Caco-2 (cell line): Measurements from ENCODE around the gene MAMDC2. TPM values are rescaled to one million over a fixed set of nuclear protein-coding genes. Genes with fewer than 3 reads are reported as not detected.

Experiments
- BruUV-seq: library from RNA; stranded (reverse); fragments of 400-500 nt; replicated peaks from 2 replicates; lab custom pipeline; 2021; lab: Mats Ljungman, UMichigan
- CTCF ChIA-PET: fragments of 300-600 bp; sonication (Branson Sonifier 250); formaldehyde crosslinking; loops from one replicate; lab custom pipeline; 2022; ENCODE audit warnings: antibody characterized with exemption; lab: Charles Lee
- POLR2A ChIA-PET: fragments of 300-600 bp; sonication (Branson Sonifier 250); formaldehyde crosslinking; loops from one replicate; lab custom pipeline; 2022; ENCODE audit warnings: antibody characterized with exemption; lab: Charles Lee
- DNase-seq, 2 experiments: peaks; one replicate each; pipeline versions ENCODE4 v3.0.0 to v3.0.0-alpha.2; 2020 to 2022
- H3K27me3 ChIP-seq: replicated peaks from 2 replicates; pipeline ENCODE4 v1.6.0; 2011; ENCODE audit warnings: low read length; ENCODE audit not compliant: control insufficient read depth, insufficient read depth
- H3K36me3 ChIP-seq: 2 replicates; pipeline ENCODE4 v1.5.1; 2011; ENCODE audit warnings: low read length; ENCODE audit not compliant: control insufficient read depth, insufficient read depth
- H3K4me1 ChIP-seq: fragments of 250-450 bp; sonication (Bioruptor Pico); 2 replicates; pipeline ENCODE4 v1.5.1; 2020; ENCODE audit warnings: mild to moderate bottlenecking
- H3K4me3 ChIP-seq: 2 replicates; pipeline ENCODE4 v1.5.1; 2011; ENCODE audit warnings: low read depth, mild to moderate bottlenecking, control low read depth, low read length
- H3K9me3 ChIP-seq: fragments of 250-450 bp; sonication (Bioruptor Pico); 2 replicates; pipeline ENCODE4 v1.5.1; 2020; ENCODE audit warnings: mild to moderate bottlenecking, moderate library complexity
- H3K27ac Mint-ChIP-seq: one replicate; pipeline ENCODE4 v1.8.0; 2022; ENCODE audit warnings: mixed read lengths; ENCODE audit not compliant: unreplicated experiment
- H3K27me3 Mint-ChIP-seq: one replicate; pipeline ENCODE4 v1.8.0; 2022; ENCODE audit warnings: mixed read lengths; ENCODE audit not compliant: insufficient read depth, unreplicated experiment
- H3K36me3 Mint-ChIP-seq: one replicate; pipeline ENCODE4 v1.8.0; 2022; ENCODE audit warnings: mild to moderate bottlenecking, mixed read lengths; ENCODE audit not compliant: insufficient read depth, unreplicated experiment
- H3K4me1 Mint-ChIP-seq: one replicate; pipeline ENCODE4 v1.8.0; 2022; ENCODE audit warnings: low read depth, mixed read lengths; ENCODE audit not compliant: unreplicated experiment
- H3K4me3 Mint-ChIP-seq: one replicate; pipeline ENCODE4 v1.8.0; 2022; ENCODE audit warnings: mild to moderate bottlenecking, moderate library complexity, mixed read lengths; ENCODE audit not compliant: unreplicated experiment
- H3K9me3 Mint-ChIP-seq: one replicate; pipeline ENCODE4 v1.8.0; 2022; ENCODE audit warnings: mixed read lengths; ENCODE audit not compliant: unreplicated experiment
- intact Hi-C: fragments of 100-400 bp; cut with micrococcal nuclease; formaldehyde crosslinking; loops from one replicate; pipeline ENCODE4 v1.10.0; 2022; ENCODE audit not compliant: unreplicated experiment
- total RNA-seq: library from RNA; stranded (reverse); gene quantifications from 2 replicates; pipeline ENCODE4 v1.2.3, GENCODE V29; 2022
- TF ChIP-seq, protein P1 (sequence below), 2 experiments: fragments of 200-600 bp in 1 of 2; IDR thresholded peaks; 1 replicate in 1 of 2; 2 replicates in 1 of 2; pipeline versions ENCODE4 v1.5.1 to v1.8.0; 2011 to 2022; ENCODE audit warnings: antibody characterized with exemption in 1 of 2, control low read depth in 1 of 2, inconsistent platforms in 1 of 2, low read depth in 1 of 2, low read length in 1 of 2, mild to moderate bottlenecking in 1 of 2, moderate library complexity in 1 of 2; ENCODE audit not compliant: insufficient read depth in 1 of 2, severe bottlenecking in 1 of 2, unreplicated experiment in 1 of 2

The MAMDC2 gene
- total RNA-seq, 1 experiment from 2014 or later: not detected

DNA sequence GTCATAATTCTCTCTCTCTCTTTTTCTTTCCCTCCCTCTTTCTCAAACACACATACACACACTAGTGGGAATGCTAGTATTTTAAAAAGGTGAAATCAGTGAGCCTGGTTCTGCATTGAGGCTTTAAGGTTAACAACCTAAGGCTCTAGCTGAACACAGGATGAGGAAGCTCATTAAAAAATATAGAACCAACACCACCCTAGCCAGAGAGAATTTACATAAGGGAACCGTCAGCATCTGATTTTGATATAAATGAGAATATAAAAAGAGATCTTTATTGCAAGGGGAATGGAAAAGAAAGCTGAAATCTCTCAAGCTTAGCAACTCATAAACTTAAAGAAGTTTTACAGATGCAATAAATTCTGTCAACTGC lies 100.5 kb downstream of the MAMDC2 start:
- Histone ChIP-seq H3K4me1 (no peaks in the 10 kb centered on the region), H3K36me3 (no peaks in the 10 kb centered on the region), H3K4me3 (no peak overlapping the region), H3K9me3 (no peaks in the 10 kb centered on the region), H3K27me3 (no peaks in the 10 kb centered on the region)
- no peak for DNase-seq
- Mint-ChIP-seq H3K4me1 (no peaks in the 10 kb centered on the region), H3K4me3 (no peak overlapping the region), H3K27me3 (no peaks in the 10 kb centered on the region), H3K36me3 (no peaks in the 10 kb centered on the region), H3K27ac (no peak overlapping the region), H3K9me3 (no peaks in the 10 kb centered on the region)
- intact Hi-C loops: no loop called here
- no TSS peak for BruUV-seq
- ChIA-PET CTCF (no interaction called here), POLR2A (no interaction called here)
- TF ChIP-seq, protein P1, sequence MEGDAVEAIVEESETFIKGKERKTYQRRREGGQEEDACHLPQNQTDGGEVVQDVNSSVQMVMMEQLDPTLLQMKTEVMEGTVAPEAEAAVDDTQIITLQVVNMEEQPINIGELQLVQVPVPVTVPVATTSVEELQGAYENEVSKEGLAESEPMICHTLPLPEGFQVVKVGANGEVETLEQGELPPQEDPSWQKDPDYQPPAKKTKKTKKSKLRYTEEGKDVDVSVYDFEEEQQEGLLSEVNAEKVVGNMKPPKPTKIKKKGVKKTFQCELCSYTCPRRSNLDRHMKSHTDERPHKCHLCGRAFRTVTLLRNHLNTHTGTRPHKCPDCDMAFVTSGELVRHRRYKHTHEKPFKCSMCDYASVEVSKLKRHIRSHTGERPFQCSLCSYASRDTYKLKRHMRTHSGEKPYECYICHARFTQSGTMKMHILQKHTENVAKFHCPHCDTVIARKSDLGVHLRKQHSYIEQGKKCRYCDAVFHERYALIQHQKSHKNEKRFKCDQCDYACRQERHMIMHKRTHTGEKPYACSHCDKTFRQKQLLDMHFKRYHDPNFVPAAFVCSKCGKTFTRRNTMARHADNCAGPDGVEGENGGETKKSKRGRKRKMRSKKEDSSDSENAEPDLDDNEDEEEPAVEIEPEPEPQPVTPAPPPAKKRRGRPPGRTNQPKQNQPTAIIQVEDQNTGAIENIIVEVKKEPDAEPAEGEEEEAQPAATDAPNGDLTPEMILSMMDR (IDR thresholded peaks at IDR 0.05; ENCODE audit: insufficient read depth in 1 of 2, low read depth in 1 of 2, low read length in 1 of 2, severe bottlenecking in 1 of 2, unreplicated experiment in 1 of 2): no peak

DNA sequence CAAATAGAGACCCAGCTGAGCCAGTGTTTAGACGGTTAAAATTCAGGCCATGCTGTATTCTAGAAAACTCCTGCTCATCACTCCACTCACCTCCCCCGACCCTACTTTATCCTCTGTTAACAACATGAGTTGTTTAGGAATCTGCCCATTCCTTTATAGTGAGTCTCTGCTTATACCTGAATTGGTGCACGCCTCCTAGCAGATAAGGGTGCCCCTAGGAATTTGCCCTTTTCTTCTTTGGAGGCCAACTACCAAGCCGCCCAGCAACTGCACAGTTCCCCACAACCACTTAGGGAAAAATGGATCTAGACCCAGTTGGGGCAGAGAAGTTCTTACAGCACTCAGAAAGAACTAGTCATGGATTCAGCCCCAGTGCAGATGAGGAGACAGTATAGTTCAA lies 102.3 kb downstream of the MAMDC2 start:
- Histone ChIP-seq H3K36me3 (no peaks in the 10 kb centered on the region), H3K4me1 (no peaks in the 10 kb centered on the region), H3K4me3 (no peak overlapping the region), H3K9me3 (no peaks in the 10 kb centered on the region), H3K27me3 (no peaks in the 10 kb centered on the region)
- H3K4me3 Mint-ChIP-seq: no peak overlapping the region
- intact Hi-C loops: no loop called here
- TF ChIP-seq, protein P1 (IDR thresholded peaks at IDR 0.05; ENCODE audit: insufficient read depth in 1 of 2, low read depth in 1 of 2, low read length in 1 of 2, severe bottlenecking in 1 of 2, unreplicated experiment in 1 of 2): no peak
- no peaks in the 10 kb centered on the region for H3K9me3 Mint-ChIP-seq
- ChIA-PET POLR2A (no interaction called here), CTCF (no interaction called here)
- no TSS peak for BruUV-seq
- no peak overlapping the region for H3K27ac Mint-ChIP-seq
- no peak for DNase-seq
- no peaks in the 10 kb centered on the region for H3K27me3 Mint-ChIP-seq
- no peaks in the 10 kb centered on the region for H3K4me1 Mint-ChIP-seq
- no peaks in the 10 kb centered on the region for H3K36me3 Mint-ChIP-seq

- H3K36me3 ChIP-seq: no peaks in the 10 kb centered on the region
- Mint-ChIP-seq H3K36me3 (no peaks in the 10 kb centered on the region), H3K27me3 (no peaks in the 10 kb centered on the region), H3K4me1 (no peaks in the 10 kb centered on the region), H3K4me3 (no peak overlapping the region), H3K27ac (no peak overlapping the region), H3K9me3 (no peaks in the 10 kb centered on the region)
- CTCF ChIA-PET: no interaction called here
- no peaks in the 10 kb centered on the region for H3K9me3 ChIP-seq
- intact Hi-C loops: no loop called here
- no peaks in the 10 kb centered on the region for H3K4me1 ChIP-seq
- H3K27me3 ChIP-seq: no peaks in the 10 kb centered on the region
- no peak overlapping the region for H3K4me3 ChIP-seq
- no TSS peak for BruUV-seq
- DNase-seq: no peak
- POLR2A ChIA-PET: no interaction called here
- TF ChIP-seq, protein P1 (IDR thresholded peaks at IDR 0.05; ENCODE audit: insufficient read depth in 1 of 2, low read depth in 1 of 2, low read length in 1 of 2, severe bottlenecking in 1 of 2, unreplicated experiment in 1 of 2): no peak
Observed at GRCh38 chr9:70147196-70147595, 103.5 kb downstream of the MAMDC2 start.
